Embryonic facial prominence (tissue), 1 donor: ENCODE results near the gene PAPSS2.
"Not testable (repeated sequence)": the region's sequence is repeated elsewhere in the genome, so short reads cannot be mapped to it uniquely, and the experiment has no call there.

Experiments
- DNase-seq: peaks from one replicate; pipeline ENCODE4 v3.0.0-alpha.2; 2016; ENCODE audit errors: extremely low spot score

PAPSS2 gene

GRCh38 chr10:87642988-87643387 lies 16.7 kb upstream of the PAPSS2 start:
- DNase-seq: no peak

GRCh38 chr10:87643920-87644319 lies 15.8 kb upstream of the PAPSS2 start:
- no peak for DNase-seq

DNA sequence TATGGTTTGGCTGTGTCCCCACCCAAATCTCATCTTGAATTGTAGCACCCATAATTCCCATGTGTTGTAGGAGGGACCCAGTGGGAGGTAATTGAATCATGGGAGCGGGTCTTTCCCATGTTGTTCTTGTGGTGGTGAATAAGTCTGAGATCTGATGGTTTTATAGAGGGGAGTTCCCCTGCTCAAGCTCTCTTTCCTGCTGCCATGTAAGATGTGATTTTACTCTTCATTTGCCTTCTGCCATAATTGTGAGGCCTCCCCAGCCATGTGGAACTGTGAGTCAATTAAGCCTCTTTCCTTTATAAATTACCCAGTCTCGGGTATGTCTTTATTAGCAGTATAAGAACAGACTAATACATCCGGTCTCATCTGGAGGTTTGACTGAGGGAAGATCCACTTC lies 15.2 kb upstream of the PAPSS2 start:
- DNase-seq: not testable (repeated sequence)

DNA sequence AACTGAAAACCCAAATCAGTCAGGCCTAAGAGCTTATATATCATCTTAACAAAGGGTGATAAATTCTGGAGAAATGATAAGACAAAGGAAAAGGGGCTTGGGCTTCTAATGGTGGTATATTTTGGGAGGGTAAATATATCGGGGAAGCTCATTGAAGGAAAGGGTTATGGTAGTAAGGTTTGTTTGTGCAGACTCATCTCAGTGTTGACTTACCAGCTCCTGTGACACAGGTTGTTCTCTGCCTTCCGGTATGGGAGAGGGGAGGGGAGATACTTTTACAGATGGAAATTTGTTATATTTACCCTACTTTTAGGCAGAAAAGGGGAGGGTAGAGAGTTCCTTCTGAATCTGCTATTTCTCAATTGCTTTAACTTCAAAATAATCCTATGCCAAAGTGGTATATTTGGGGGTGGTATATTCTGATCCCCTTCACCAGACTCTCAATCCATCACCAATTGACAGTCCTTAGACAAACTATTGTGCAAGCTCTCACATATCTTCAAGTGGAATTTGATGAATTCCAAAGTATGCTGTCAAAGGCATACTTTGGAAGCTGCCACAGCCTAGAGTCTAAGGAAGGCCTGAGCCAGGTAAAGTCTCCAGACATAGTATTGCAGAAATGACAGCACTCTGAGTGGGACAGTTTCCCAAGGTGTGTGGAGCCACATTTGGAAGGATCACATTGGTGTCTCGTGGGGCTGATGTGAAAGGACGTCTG lies 13.3 kb upstream of the PAPSS2 start:
- no peak for DNase-seq

GRCh38 chr10:87646935-87647334 lies 12.7 kb upstream of the PAPSS2 start:
- no peak for DNase-seq

- no peak for DNase-seq
Measured at GRCh38 chr10:87650838-87651589, 8.7 kb upstream of the PAPSS2 start.

GRCh38 chr10:87651801-87652200 lies 7.9 kb upstream of the PAPSS2 start:
- no peak for DNase-seq

GRCh38 chr10:87652261-87652660 lies 7.4 kb upstream of the PAPSS2 start:
- no peak for DNase-seq

- no peak for DNase-seq
Measured at GRCh38 chr10:87654212-87654611, 5.5 kb upstream of the PAPSS2 start.

DNA sequence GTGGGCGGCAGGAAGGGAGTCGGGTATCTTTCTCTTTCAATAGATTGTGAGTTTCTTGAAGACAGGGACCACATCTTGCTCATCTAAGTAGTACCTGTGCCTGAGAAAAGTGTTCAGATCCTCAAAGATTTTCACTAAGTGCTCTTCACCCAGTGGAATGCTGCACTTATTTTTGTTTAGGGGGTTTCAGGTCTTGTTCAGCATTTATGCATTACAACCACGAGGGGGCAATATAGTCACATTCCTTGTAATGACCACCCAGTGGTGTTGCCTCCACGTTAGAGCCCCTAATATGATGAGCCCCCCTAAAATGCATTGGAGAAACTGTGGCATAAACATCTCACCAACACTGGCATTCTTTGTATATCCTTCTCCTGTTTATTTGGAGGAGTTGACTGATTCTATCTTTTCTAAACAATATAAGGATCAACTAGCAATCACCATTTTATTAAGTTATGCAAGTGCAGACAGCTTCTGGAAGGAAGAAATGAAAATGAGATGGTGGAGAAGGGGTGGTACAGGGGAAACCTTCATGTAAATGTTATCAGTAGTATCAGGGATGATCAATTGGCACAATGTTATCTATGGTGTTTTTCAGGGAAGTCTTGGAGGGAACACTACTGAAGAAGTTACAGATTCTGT lies 3.1 kb upstream of the PAPSS2 start:
- DNase-seq: peak; percentile 29

GRCh38 chr10:87657371-87657770 lies 2.3 kb upstream of the PAPSS2 start:
- no peak for DNase-seq

DNA sequence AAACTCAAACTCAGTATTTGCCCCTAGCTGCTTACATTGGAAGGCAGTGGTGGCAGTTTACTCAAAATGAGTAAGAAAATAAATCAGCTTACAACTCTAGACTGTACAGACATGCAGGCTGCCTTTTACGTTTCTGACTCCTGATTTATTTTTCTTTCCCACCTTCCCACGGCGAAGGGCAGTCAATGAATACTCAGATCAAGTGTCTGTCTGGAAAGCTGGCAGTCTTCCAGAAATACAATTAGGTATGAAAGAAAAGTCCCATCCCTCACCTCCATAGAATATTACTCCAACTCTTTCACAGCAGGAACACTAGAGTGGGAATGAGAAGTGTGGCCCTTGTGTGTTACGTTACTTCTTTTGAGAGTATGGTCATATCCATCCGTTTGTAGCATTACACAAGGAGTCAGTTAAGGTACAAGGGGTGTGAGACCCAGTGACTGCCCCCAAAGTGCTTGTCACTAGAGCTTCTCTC lies 1.3 kb upstream of the PAPSS2 start:
- no peak for DNase-seq

DNA sequence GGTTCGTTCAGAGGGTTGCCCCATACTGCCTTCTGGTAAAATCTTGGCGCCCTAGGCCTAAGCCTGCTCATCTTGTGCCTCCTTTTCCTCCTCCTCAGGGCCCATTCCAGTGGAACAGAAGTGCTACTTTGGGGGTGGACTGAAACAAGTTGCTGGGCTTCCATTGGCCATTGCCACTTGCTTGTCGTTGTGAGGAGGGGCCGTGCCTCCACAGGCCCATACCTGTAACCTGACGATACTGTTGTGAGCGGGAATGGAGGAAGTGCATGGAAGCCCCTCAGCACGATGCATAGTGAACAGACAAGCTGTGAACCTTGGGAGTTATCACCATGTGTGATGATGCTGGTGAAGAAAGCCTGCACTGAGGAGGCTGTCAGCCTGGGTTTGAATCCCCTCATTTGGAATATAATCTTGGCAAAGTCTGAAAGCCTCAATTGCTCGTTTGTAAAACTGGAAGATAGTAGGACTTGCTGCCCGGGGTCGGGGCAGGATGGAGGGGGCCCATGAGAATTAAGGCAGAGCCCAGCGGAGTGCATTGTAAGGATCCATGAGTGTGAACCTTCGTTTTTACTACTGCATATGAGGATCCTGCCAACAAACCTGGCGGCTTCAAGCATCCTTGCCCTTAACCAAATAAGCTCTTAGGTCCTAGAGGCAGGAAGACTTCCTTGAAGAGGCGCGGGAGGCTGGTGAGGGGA lies 671 bp upstream of the PAPSS2 start:
- no peak for DNase-seq

- DNase-seq: no peak
Measured at GRCh38 chr10:87660484-87661133, 931 bp downstream of the PAPSS2 start.

DNA sequence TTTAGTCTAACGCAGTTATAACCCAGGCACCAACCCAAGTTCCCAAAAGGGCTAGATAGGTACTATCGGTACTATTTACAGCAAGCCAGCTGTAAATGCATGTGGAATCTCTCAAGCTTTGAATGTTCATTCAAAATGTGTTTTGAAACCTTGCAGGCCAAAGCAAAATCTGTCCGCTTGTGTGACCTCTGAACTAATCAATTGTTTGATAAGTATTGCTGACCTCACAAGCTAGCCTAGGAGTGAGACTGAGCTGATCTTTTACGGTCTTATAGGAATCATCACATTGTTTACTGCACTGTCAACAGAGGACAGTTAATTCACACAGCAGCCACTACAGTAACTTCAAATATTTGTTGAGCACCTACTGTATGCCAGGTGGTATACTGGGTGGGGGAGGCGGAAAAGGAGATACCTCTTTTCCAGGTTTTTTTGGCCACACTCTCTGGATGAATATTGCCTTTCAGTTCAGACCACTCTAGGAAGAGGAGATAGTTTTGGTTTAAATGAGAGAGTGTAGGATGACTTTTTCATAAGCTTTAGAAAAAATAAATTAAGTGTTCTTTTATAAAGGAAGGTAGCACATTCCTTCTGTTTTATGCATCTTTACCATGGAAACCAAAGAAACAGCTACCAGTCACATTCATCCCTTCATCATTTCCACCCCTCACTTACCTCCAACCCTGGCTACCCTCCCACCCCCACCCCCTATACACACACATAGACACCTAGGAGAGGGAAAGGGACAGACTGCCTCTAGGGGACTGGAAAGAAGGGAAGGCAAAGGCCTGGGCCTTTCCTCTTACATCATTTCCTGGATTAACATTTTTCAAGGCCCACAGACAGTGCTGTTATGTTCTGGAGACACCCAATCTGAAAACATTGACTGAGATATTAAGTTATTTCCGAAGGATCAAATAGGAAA lies 2.4 kb downstream of the PAPSS2 start:
- DNase-seq: no peak

DNA sequence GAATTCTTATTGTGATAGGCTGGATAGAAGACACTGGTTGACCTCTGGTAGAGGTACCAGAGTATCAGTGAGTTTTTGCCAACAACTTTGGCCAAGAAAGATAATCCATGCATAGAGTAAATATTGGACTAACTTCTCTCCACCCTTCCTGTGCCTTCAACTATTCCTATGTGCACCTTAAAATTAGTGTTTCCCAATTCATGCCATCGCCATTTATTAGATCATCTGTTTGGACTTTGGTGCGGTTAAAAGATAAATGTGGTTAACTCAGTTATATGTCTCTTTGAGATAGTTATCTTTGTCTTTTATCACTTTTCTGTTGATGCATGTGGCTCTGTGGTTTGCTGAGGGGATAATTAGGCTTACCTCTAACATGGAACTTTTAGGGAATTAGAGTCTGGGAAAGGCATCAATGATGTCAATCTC lies 4.6 kb downstream of the PAPSS2 start:
- no peak for DNase-seq

DNA sequence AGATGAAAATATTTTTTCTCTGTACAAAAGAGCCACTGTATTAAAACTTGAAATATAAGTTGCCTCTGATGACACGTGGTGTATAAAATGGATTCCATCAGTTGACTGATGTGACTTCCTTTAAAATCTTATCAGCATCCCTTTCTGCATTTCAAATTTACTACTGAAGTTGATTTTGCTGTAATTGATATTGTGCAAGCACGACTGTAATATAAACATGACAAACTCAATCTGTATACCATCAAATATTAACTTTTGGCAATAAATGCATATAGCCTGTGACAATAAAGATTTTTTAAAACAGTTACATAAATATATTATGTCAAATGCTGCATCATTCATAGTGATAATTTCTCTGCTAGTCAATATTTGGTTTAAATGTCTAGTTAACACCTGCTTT lies 7.8 kb downstream of the PAPSS2 start:
- DNase-seq: no peak

GRCh38 chr10:87668324-87669074 lies 8.8 kb downstream of the PAPSS2 start:
- DNase-seq: no peak

DNA sequence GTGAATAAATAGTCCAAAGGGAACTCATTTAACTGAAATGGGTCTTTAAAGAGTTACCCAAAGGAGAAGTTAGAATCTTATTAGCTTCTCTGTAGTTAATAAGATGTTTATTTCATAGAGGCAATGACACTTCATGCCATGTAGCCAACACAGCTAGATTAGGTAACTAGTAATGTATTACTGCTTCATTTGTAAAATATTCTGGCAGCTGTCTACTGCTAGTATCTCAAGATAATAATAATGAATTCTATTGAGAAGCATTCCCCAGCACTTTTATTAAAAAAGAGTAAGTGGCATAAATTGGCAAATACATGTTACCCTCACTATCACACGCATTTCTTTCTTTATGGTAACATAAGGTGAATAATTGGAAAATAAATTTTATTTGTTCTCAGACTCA lies 10.1 kb downstream of the PAPSS2 start:
- DNase-seq: no peak

- no peak for DNase-seq
Measured at GRCh38 chr10:87670586-87670985, 10.9 kb downstream of the PAPSS2 start.
